K562 (cell line): ENCODE measurements around the gene CBFA2T3. TPM values are rescaled to one million over a fixed set of nuclear protein-coding genes. Genes with fewer than 3 reads are reported as not detected.

Experiments used
- ATAC-seq: fragments of 200-7000 bp; cut with Tn5 transposase; 3 replicates; pipeline ENCODE4 v1.9.1; 2020; ENCODE audit warnings: moderate library complexity
- BruUV-seq: library from RNA; stranded (reverse); fragments of 400-500 nt; replicated peaks from 2 replicates; lab custom pipeline; 2021; lab: Mats Ljungman, UMichigan
- CTCF ChIA-PET: fragments of 300-600 bp; formaldehyde crosslinking; extraction: SDS; loops from one replicate; lab custom pipeline; 2021; ENCODE audit warnings: low intra/inter-chr PET ratio; lab: Yijun Ruan, JAX
- POLR2A ChIA-PET: fragments of 300-600, 350-650 bp; sonication (Branson Sonifier 250); formaldehyde crosslinking; extraction: SDS; loops from one replicate; lab custom pipeline; 2021; ENCODE audit warnings: antibody characterized with exemption, inconsistent platforms; lab: Yijun Ruan, JAX
- DNase-seq, 4 experiments: peaks; one replicate each; pipeline versions ENCODE4 v3.0.0 to v3.0.0-alpha.2; 2011 to 2018; ENCODE audit warnings: low spot score in 3 of 4, mixed read lengths in 3 of 4; ENCODE audit errors: extremely low read depth in 1 of 4
- FAIRE-seq: peaks from 2 replicates; lab custom pipeline; 2011; peaks lifted over from hg19 to GRCh38; lab: Jason Lieb, UNC
- H2AFZ ChIP-seq: 2 replicates; pipeline ENCODE4 v1.6.0; 2011; ENCODE audit warnings: low read depth, low read length, control low read depth, inconsistent platforms
- H3K27ac ChIP-seq: fragments of 200-600 bp; 3 replicates; pipeline ENCODE4 v1.8.0; 2011; ENCODE audit warnings: low read depth, mild to moderate bottlenecking, control low read depth, inconsistent platforms, low read length, moderate library complexity, mixed read lengths; ENCODE audit errors: extremely low read depth
- H3K27me3 ChIP-seq, 2 experiments: fragments of 300-600 bp in 1 of 2; 2 replicates in 1 of 2; 3 replicates in 1 of 2; pipeline versions ENCODE4 v1.6.0 to v1.8.0; 2011; ENCODE audit warnings: inconsistent platforms in 2 of 2, low read length in 2 of 2, mild to moderate bottlenecking in 1 of 2, mixed read lengths in 1 of 2, moderate library complexity in 1 of 2; ENCODE audit not compliant: control insufficient read depth in 2 of 2, insufficient read depth in 2 of 2
- H3K36me3 ChIP-seq: fragments of 300-600 bp; 3 replicates; pipeline ENCODE4 v1.8.0; 2011; ENCODE audit warnings: mild to moderate bottlenecking, low read length, inconsistent platforms; ENCODE audit not compliant: control insufficient read depth, insufficient read depth
- H3K4me1 ChIP-seq, 2 experiments: fragments of 200-600 bp in 1 of 2; replicated peaks in 1 of 2; 2 replicates in 1 of 2; 3 replicates in 1 of 2; pipeline versions ENCODE4 v1.5.1 to v1.8.0; 2011; ENCODE audit warnings: inconsistent platforms in 2 of 2, low read length in 2 of 2, mild to moderate bottlenecking in 1 of 2, mixed read lengths in 1 of 2, moderate library complexity in 1 of 2; ENCODE audit not compliant: control insufficient read depth in 2 of 2, insufficient read depth in 2 of 2
- H3K4me2 ChIP-seq: 2 replicates; pipeline ENCODE4 v1.6.1; 2011; ENCODE audit warnings: low read length, control low read depth, inconsistent platforms, mixed read lengths; ENCODE audit not compliant: insufficient read depth
- H3K4me3 ChIP-seq: fragments of 200-600 bp; sonication (generic), shearing (Covaris generic); 2 replicates; pipeline ENCODE4 v1.5.1; 2016; ENCODE audit warnings: control low read depth, inconsistent platforms
- H3K79me2 ChIP-seq: fragments of 200-600 bp; 3 replicates; pipeline ENCODE4 v1.8.0; 2011; ENCODE audit warnings: low read length, inconsistent platforms; ENCODE audit not compliant: control insufficient read depth, insufficient read depth
- H3K9ac ChIP-seq, 2 experiments: 2 replicates each; pipeline versions ENCODE4 v1.6.0 to v1.6.1; 2011; ENCODE audit warnings: low read depth in 2 of 2, low read length in 2 of 2, control low read depth in 1 of 2, inconsistent platforms in 1 of 2, mild to moderate bottlenecking in 1 of 2, mixed read lengths in 1 of 2; ENCODE audit not compliant: insufficient read depth in 1 of 2
- H3K9me1 ChIP-seq: one replicate; pipeline ENCODE4 v1.6.0; 2011; ENCODE audit warnings: inconsistent platforms, mild to moderate bottlenecking, low read length, moderate library complexity; ENCODE audit not compliant: control insufficient read depth, insufficient read depth
- H3K9me3 ChIP-seq: replicated peaks from 2 replicates; pipeline ENCODE4 v1.5.1; 2011; ENCODE audit warnings: low read depth, low read length, inconsistent platforms; ENCODE audit not compliant: control insufficient read depth, insufficient read depth
- H4K20me1 ChIP-seq: replicated peaks from 2 replicates; pipeline ENCODE4 v1.6.1; 2011; ENCODE audit warnings: low read length, inconsistent platforms, mixed read lengths; ENCODE audit not compliant: control insufficient read depth, insufficient read depth
- FIP1L1 ChIP-seq: fragments of 200-400 bp; formaldehyde crosslinking; IDR thresholded peaks from 2 replicates; pipeline ENCODE4 v1.6.1; 2018; ENCODE audit warnings: mild to moderate bottlenecking, low read depth, low read length; ENCODE audit not compliant: poor library complexity, severe bottlenecking
- HDAC1 ChIP-seq, 2 experiments: fragments of 450-650 bp; IDR thresholded peaks; 2 replicates each; pipeline ENCODE4 v1.6.1; 2016 to 2017; ENCODE audit warnings: inconsistent platforms in 1 of 2, mild to moderate bottlenecking in 1 of 2, moderate library complexity in 1 of 2
- POLR2A ChIP-seq: fragments of 450-650 bp; conservative IDR thresholded peaks from 2 replicates; pipeline ENCODE4 v1.6.1; 2016
- POLR2G ChIP-seq: fragments of 200-400 bp; formaldehyde crosslinking; IDR thresholded peaks from 2 replicates; pipeline ENCODE4 v1.6.1; 2017; ENCODE audit warnings: low read depth, mild to moderate bottlenecking, antibody characterized with exemption, low read length, moderate library complexity
- RBFOX2 ChIP-seq: fragments of 200-400 bp; formaldehyde crosslinking; IDR thresholded peaks from 2 replicates; pipeline ENCODE4 v1.6.1; 2017; ENCODE audit warnings: low read depth, mild to moderate bottlenecking, low read length, moderate library complexity
- RBM22 ChIP-seq: fragments of 200-400 bp; formaldehyde crosslinking; IDR thresholded peaks from 2 replicates; pipeline ENCODE4 v1.6.1; 2018; ENCODE audit warnings: low read length, low read depth; ENCODE audit not compliant: poor library complexity, severe bottlenecking
- SUPT5H ChIP-seq: fragments of 450-650 bp; IDR thresholded peaks from 2 replicates; pipeline ENCODE4 v1.6.1; 2016
- ZNF277 ChIP-seq: fragments of 250-450 bp; sonication (Bioruptor Pico); IDR thresholded peaks from 2 replicates; pipeline ENCODE4 v1.8.0; 2022; ENCODE audit warnings: inconsistent platforms, mild to moderate bottlenecking, moderate library complexity, borderline replicate concordance
- WGBS: fragments of 100-300 bp; shearing (Covaris generic); methylation state at CpG from one replicate; pipeline ENCODE4 v1.1.6; 2016; ENCODE audit warnings: low coverage, mixed read lengths; ENCODE audit not compliant: insufficient coverage; ENCODE audit errors: missing lambda C conversion rate; 5-methylcytosine and 5-hydroxymethylcytosine counted together
- in situ Hi-C: fragments of 300-500 bp; cut with MboI; formaldehyde crosslinking; loops from 4 replicates; pipeline ENCODE4 v1.15.0; 2018; ENCODE audit warnings: inconsistent platforms, mixed read lengths
- intact Hi-C: fragments of 100-400 bp; cut with micrococcal nuclease; formaldehyde crosslinking; loops from 2 replicates; pipeline ENCODE4 v1.14.2; 2022
- polyA plus RNA-seq, 8 experiments: library from polyadenylated mRNA; depleted of rRNA in 4 of 8; stranded (reverse) in 5 of 8; unstranded in 3 of 8; fragments of >200 nt; fragmentation: Nextera tagmentation in 2 of 8; fragmentation: Illumina TruSeq in 1 of 8; extraction: Ambion mirVana in 2 of 8; extraction: Trizol in 1 of 8; gene quantifications; 2 replicates each; pipeline versions ENCODE4 v1.2.1 to v1.2.3, GENCODE V29; 2011 to 2014; ENCODE audit warnings: inconsistent platforms in 1 of 8, missing spikeins in 1 of 8
- total RNA-seq, 7 experiments: library from RNA; depleted of rRNA in 6 of 7; stranded (reverse); fragments of >200 nt in 6 of 7; fragmentation: Illumina TruSeq in 2 of 7; extraction: Trizol in 2 of 7; gene quantifications; 2 replicates each; pipeline versions ENCODE4 v1.2.1 to v1.2.3, GENCODE V29; 2011 to 2021; ENCODE audit warnings: low replicate concordance in 1 of 7

Gene CBFA2T3
- total and polyA plus RNA-seq, 9 of the 15 experiments (the other 6 are each of a cell fraction or from before 2014, with no cell fraction given): 2.3 to 145 (median 6.7) TPM

GRCh38 chr16:88962478-88963152 lies 14.4 kb downstream of the CBFA2T3 start:
- H4K20me1 ChIP-seq: peaks cover 34% of the 10 kb centered on the region
- ATAC-seq: no peak
- 92% methylated on average over 18 of the region's 23 CpGs for WGBS
- intact Hi-C loops: no loop called here
- no peaks in the 10 kb centered on the region for H3K9me3 ChIP-seq
- H3K4me2 ChIP-seq: no peak overlapping the region
- H3K9ac ChIP-seq: no peak overlapping the region
- TF ChIP-seq POLR2A (peak; percentile 62; the same call in 1 of the 2 replicates), HDAC1 (IDR thresholded peaks at IDR 0.05) (no peak), ZNF277 (CRISPR knock-in tag) (no peak), RBFOX2 (peak; percentile 48), RBM22 (peak; percentile 80), POLR2G (peak; percentile 80), FIP1L1 (peak; percentile 58), SUPT5H (0 out of 2 replicates have a peak, but pooled peaks have one; percentile 67)
- no peaks in the 10 kb centered on the region for H3K9me1 ChIP-seq
- FAIRE-seq: no peak
- in situ Hi-C loops: no loop called here
- ChIA-PET CTCF (no interaction called here), POLR2A (interaction anchor here (0.6 to 1.5 kb wide), 2 partner anchors 10 to 125 kb away, joined by 3 to 6 read pairs; no protein-coding TSS in a partner anchor)
- no peak overlapping the region for H3K4me3 ChIP-seq
- BruUV-seq: no TSS peak
- no peak overlapping the region for H2AFZ ChIP-seq
- peaks cover 98% of the 10 kb centered on the region for H3K79me2 ChIP-seq
- no peaks in the 10 kb centered on the region for H3K27me3 ChIP-seq
- peaks cover 94% of the 10 kb centered on the region for H3K36me3 ChIP-seq
- peaks cover 3 to 44% of the 10 kb centered on the region in 2 experiments; a peak in 4 of 5 replicates for H3K4me1 ChIP-seq
- H3K27ac ChIP-seq: no peak overlapping the region
- DNase-seq: no peak
